ENCODE data around the gene MYO9B.
"Not testable (repeated sequence)": the region's sequence is repeated elsewhere in the genome, so short reads cannot be mapped to it uniquely, and the experiment has no call there.

The MYO9B gene

DNA sequence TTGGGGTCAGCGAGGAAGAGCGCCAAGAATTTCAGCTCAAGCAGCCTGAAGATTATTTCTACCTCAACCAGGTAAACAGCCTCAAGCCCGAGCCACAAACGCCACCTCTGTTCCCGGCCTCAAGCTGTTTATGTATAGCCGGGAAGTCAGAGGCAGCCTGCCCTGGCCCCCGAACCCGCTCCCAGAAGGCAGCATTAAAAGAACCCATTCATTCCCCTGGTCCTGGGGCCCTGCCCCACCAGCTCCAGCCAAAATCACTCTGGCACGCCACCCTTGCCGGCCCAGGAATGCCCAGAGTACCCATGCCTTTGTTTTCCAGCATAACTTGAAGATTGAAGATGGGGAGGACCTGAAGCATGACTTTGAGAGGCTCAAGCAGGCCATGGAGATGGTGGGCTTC lies 78.4 kb downstream of the MYO9B start:
- peak; percentile 50 for DNase-seq

DNA sequence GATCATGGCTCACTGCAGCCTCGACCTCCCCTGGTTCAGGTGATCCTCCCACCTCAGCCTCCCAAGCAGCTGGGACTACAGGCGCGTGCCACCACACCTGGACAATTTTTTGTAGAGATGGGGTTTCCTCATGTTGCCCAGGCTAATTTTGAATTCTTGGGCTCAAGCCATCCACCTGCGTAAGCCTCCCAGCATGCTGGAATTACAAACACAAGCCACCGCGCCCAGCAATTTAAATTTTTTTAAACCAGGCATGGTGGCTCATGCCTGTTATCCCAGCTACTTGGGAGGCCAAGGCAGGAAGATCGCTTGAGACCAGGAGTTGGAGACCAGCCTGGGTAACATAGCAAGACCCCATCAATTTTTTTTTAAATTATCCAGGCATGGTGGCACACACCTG lies 79.7 kb downstream of the MYO9B start:
- DNase-seq: no peak

DNA sequence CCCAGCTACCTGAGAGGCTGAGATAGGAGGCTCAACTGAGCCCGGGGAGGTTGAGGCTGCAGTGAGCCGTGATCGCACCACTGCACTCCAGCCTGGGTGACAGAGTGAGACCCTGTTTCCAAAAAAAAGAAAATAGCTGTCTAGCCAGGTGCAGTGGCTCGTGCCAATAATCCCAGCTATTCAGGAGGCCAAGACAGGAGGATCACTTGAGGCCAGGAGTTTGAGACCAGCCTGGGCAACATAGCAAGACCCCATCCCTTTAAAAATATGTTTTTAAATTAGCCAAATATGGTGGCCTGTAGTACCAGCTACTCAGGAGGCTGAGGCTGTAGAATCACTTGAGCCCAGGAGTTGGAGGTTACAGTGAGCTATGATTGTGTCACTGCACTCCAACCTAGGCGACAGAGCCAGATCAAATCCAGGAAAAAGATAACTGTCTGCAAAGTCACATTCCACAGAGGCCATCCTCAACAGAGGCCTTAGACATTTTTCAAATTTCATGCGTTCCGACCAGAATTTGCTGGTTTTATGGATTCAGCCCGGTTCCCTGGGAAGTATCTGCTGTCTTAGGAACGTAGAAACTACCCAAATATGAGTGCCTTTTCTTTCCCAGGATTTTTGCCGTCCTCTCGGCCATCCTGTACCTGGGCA lies 80.8 kb downstream of the MYO9B start:
- no peak for DNase-seq

DNA sequence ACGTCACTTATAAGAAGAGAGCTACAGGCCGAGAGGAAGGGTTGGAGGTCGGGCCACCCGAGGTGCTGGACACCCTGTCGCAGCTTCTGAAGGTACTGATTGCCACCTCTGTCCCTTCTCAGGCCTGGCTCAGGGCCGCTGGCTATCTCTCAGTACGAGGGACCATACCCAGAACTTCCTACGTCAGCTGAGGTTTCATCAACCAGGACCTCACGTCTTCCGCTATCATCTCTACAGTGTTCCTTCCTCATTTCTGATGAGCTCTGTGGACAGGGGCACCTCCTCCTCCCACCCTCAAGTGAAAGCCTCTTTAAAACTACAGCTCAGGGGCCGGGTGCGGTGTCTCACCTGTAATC lies 81.3 kb downstream of the MYO9B start:
- no peak for DNase-seq

DNA sequence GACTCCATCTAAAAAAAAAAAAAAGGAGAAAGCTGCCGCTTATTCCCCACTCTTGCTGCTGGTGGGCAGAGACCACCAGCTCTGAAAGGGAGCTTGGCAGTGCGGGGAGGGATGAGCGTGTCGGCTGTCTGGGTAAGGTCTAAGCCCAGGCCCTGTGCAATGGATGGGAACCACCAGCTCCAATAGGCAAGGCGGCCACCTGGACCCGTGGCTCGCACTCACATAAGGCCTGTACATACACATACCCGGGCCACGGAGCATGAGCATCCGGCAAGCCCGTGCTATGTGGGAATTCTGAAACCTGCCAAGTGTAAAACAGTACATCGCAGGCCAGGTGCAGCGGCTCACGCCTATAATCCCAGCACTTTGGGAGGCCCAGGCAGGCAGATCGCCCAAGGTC lies 83.0 kb downstream of the MYO9B start:
- no peak for DNase-seq

DNA sequence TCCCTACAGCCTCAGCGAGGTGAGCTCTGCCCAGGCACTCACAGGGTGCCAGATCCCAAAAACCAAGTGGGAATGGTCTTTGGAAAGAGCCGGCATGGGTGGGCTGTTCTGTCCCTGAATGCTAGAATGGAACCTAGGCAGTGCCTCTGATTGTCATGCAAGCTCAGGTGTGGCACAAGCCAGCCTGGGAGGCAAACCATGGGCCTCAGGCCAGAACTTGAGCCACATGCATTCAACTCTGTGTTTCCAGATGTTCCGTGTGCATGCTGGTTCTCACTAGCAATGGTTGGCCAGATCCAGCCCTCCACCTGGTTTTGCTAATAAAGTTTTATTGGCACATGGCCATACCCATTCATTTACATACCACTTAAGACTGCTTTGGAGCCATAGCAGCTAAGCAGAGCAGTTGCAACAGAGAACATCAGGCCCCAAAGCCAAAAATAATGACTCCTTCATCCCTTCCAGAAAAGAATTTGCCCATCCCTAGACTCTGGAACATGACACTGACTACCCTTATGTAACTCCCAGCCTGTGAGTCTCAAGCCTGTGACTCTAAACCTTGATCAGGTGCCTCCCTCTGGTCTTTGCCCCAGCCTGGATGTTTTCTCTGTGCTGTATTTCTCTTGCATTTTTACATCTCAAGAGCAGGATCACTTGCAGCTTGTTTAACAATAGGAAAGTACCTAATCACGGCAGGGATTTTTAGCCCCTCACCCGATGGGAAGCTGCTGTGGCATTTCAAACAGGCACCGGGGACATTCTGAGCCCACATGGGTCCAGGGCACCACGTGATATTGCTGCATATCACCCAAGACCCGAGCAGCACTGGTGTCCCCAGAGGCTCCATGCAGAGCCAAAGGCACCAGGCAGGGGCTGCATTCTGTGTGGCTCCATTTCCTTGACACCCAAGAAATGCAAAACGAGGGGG lies 84.2 kb downstream of the MYO9B start:
- no peak for DNase-seq

DNA sequence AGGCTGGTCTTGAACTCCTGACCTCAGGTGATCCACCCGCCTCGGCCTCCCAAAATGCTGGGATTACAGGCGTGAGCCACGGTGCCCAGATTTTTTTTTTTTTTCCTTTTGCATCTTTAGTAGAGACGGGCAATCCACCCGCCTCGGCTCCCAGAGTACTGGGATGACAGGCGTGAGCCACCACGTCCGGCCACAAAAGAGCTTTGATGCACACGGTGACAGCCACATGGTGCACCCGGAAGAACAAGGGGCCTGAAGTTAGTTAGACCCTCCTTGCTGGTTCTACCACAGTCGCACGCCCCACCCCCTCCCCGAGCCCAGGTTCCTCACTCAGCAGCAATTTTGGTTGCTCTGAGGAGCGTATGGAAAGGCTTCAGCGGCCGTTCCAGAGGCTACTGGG lies 85.3 kb downstream of the MYO9B start:
- no peak for DNase-seq

DNA sequence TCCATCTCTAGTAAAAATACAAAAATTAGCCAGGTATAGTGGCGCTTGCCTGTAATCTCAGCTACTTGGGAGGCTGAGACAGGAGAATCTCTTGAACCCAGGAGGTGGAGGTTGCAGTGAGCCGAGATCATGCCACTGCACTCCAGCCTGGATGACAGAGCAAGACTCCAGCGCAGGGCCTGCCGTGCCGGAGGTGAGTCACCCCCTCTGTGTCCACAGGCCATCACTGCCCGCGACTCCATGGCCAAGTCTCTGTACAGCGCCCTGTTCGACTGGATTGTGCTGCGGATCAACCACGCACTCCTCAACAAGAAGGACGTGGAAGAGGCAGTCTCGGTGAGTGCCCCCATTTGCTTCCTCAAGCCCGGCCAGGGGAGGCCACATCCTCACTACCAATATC lies 86.6 kb downstream of the MYO9B start:
- DNase-seq: not testable (repeated sequence)

DNA sequence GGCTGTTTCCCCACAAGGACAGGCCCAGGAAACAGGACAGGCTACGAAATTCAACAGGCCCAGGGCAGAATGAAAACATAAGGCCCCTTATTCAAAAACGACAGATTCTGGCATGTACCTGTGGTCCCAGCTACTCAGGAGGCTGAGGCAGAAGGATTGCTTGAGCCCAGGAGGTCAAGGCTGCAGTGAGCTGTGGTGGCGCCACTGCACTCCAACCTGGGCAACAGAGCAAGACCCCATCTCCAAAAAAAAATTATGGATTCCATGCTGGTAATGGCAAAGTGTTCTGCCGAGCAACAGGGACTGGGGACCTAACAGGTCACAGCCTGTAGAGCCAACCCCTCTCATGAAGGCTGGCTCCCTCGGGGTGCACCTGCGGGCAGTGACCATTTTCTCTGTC lies 87.0 kb downstream of the MYO9B start:
- no peak for DNase-seq

DNA sequence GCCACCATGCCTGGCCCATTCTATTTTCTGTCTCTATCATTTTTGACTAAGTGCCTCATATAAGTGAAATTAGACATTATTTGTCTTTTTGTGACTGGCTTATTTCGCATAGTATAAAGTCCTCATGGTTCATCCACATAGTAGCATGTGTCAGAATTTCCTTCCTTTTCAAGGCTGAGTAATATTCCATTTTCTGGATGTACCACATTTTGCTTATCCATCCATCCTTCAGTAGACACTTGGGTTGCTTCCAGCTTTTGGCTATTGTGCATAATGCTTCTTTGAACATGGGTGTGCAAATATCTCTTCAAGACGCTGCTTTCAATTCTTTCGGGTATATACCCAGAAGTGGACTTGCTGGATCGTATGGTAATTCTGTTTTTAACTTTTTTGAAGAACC lies 88.1 kb downstream of the MYO9B start:
- no peak for DNase-seq

DNA sequence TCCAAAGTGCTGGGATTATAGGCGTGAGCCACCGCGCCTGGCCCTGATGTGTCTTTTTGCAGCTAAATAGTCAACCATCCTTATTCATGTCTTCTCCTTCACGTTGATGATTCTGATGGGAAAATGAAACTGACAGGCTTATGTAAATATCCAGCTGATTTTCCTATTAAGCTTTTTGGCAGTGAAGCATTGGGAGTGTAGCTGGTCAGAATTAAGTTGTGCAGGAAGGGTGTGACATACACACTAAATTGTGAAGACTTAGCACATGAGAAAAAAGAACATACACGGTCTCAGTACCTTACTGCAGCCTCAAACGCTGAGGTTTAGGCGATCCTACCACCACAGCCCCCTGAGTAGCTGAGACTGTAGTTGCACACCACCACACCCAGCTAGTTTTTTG lies 89.1 kb downstream of the MYO9B start:
- no peak for DNase-seq

DNA sequence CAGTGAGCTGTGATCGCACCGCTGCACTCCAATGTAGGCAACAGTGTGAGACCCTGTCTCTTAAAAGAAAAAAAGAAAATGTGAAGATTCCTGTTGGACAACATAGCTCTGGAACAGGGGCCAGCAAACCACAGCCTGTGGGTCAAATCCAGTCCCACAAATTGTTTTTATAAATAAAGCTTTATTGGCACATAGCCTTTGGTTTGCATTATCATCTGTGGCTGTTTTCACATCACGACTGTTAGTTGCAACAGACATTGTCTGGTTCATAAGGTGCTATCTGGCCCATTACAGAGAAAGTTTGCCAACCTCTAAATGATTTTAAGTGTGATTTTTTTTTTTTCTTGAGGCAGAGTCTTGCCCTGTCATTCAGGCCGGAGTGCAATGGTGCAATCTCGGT lies 90.1 kb downstream of the MYO9B start:
- DNase-seq: no peak

DNA sequence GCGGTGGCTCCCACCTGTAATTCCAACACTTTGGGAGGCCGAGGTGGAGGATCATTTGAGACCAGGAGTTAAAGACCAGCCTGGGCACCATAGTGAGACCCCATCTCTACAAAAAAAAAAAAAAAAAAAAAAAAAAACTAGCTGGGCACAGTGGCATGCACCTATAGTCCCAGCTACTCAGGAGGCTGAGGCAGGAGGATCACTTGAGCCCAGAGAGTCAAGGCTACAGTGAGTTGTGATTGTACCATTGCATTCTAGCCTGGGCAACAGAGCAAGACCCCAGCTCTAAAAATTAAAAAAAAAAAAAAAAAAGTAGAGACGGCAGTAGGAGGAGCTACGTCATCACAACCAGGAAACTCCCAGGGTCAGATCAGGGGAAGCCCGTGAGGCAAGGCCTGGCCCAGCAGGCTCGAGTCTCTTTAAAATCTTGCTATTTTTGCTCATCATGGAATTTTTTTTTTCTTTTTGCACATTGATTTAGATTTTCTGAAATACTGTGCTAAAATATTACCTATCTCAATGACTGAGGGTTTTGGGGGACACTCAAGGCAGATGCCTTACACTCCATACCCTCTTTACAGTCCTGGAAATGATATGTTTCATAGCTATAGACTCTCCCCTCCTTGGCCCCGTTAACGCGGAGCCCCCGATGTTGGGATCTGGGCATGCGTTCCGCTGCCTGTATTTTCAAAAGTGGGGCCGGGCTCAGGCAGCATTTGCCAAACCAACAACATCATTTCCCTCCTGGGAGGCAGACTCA lies 95.1 kb downstream of the MYO9B start:
- no peak for DNase-seq

DNA sequence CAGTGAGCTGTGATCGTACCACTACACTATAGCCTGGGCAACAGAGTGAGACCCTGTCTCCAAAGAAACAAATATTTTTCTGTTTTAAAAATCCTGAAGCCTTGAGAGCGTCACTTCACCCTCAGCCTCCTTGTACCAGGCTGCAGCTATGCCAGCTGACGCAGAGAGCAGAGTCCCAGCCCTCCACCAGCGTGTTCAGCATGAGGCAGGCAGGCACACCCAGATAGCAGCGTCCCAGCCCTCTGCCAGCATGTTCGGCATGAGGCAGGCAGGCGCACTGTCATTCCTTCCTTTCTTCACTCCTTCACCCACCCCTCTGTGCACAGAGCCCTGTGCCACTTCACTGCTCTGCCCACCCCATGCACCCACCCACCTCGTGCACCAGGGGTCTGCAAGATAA lies 96.3 kb downstream of the MYO9B start:
- no peak for DNase-seq

DNA sequence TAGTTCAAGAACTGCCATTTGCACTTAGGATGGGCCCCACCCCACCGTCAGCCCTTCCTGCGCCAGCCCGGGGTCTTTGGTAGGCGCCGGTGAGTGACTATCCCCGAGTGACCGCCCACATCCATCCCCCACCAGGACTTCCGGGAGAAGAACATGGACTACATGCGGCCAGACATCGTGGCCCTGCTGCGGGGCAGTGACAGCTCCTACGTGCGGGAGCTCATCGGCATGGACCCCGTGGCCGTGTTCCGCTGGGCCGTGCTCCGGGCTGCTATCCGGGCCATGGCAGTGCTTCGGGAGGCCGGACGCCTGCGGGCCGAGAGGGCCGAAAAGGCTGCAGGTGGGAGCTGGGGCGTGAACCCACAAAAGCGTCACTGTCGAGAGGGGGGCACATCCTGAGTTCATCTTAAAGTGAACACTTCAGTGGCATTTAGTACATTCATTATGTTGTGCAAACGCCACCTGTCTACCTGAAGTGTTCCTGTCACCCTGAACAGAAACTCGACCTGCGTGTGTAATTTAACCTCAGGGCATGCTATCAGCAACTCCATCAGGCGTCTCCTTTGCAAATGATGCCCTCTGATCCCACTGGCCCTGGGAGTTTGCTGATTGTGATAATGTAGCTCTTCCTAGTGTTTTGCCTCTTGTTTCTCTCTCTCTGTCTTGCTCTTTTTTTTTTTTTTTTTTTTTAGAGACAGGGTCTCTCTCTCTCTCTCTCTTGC lies 97.2 kb downstream of the MYO9B start:
- DNase-seq: no peak

DNA sequence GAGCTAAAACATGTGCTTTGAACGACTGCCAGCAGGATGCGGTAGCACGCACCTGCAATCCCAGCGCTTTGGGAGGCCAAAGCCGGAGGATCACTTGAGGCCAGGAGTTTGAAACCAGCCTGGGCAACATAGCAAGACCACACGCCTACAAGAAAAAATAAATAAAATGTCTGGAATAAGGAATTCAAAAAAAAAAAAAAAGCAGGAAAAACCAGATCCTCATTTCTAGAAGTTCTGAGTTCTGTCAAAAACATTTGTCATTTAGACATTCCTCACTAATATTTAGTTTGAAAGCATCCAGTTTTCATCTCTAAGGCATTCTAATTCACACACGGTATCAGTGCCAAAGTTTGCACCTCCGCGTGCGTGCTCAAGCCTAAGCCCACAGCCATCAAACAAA lies 102.7 kb downstream of the MYO9B start:
- DNase-seq: no peak

DNA sequence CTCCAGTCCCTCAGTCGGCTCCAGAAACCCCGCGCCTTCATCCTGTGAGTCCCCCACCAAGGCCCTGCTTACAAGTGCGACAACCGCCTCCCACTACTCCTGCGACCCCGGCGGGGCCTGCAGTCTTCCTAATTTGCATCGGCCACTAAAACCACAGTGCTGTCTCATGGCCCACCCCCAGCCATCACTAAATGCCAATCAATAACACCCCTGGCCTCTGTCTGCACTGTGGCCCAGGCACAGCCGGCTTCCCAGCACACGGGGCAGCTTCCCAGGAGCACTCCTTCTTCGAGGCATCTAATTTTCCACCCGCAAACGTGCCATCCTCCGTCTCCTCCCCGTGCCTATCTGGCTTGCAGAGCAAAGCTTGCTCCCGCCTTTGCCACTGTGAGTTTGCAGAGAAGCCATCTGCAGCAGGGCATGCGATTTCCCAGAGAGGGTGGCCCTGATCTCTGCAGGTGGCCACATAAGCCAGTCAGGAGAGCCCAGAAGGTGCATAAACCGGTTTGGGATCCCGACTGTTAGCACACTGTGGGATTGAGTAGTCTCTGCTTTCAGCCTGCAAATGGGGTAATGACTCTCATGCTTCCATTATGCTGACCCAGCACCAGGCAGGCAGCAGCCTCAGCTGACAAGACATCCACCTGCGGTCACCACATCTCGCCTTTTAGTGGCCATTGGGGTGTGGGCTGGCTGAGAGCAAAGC lies 105.6 kb downstream of the MYO9B start:
- DNase-seq: no peak

DNA sequence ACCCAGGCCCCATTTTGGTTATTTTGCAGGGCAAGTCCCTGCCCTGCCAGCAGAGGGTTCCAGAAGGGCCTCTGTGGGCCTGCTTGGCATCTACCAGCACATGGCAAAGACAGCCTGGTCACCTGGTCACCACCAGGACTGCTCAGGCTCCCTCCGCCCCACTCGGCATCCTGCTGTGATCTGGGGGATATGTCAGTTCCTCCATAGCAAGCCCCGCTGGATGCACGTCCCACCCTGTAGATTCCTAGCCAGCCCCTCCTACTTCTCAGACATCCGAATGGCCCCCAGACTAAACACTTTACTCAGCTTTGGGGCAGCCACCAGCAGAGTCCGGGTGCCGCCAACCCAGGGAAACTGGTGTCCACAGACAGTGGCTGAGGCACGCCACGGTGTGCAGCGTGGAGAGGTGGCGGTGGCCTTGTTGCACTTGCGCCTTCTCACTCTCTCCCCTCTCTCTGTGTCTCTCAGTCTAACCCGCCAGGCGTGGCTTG lies 107.7 kb downstream of the MYO9B start:
- no peak for DNase-seq

DNA sequence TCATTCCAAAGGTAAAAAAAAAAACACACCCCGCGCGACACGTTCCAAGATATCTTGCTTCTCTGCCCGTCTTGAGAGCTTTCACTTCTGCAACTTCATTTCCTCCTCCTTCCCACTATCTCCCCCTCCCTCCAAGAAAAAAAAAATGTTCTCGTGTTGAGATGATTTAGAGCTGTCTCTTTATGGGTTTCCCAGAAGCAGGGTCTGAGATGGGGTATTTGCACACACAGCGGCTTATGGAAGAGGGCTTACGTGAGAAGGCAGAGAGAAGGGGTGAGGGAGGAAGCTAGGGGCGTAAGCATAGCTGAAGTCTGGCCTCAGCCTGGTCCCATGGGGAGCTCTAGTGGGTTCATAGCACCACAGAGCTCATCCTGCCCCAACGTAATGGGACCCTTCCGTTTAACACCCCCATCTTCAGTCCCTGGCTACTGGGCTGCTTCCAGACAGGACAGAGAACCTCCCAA lies 108.3 kb downstream of the MYO9B start:
- DNase-seq: no peak

DNA sequence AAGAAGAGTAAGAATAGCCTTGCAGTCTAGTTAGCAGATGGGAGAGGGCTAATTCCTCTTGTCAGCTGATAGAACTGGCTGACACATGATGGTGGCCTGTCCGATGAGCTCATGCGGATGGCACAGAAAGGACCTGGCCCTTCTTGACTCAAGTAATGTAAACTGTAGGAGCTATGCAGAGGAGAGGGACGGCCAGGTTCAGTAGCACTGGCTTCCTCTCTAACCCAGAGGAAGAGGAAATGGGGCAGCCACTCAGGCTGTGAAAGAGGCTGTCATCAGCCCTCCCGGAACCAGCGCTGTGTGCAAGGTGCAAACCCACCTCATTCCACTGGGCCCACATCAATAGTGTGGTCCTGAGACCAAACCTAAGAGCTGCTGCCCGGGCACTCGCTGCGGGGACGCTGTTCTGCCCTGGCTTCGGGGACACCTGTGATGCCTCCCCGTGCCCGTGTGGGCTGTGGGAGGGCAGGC lies 108.8 kb downstream of the MYO9B start:
- DNase-seq: no peak

DNA sequence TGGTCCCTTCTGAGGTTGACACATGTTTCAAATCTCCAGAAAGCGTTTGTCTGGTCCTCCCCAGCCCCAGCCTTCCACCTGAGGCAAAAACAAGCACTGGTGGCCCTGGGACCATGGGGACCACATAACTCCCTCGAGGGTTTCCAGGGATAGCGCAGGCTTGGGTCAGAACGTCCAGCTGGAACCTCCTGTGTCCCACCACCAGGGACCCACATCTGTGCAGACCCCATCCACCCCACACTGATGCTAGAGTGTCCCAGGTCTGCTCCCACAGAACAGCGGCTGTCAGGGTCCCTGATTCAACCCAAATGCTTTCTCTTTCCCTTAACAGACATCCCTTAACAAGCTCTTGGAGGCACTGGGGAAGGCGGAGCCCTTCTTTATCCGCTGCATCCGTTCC lies 110.0 kb downstream of the MYO9B start:
- no peak for DNase-seq

DNA sequence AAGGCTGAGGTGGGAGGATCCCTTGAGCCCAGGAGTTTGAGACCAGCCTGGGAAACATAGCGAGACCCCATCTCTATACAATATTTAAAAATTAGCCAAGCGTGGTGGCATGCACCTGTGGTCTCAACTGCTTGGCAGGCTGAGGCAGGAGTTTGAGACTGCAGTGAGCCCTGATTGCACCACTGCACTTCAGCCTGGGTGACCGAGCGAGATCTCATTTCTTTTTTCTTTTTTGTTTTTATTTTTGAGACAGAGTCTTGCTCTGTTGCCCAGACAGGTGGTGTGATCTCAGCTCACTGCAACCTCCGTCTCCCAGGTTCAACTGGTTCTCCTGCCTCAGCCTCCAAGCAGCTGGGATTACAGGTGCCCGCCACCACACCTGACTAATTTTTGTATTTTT lies 116.2 kb downstream of the MYO9B start:
- DNase-seq: not testable (repeated sequence)

Data from right forelimb (tissue), 1 donor.